H9 (cell line): Measurements from ENCODE around the gene SETD3. TPM values are rescaled to one million over a fixed set of nuclear protein-coding genes. Genes with fewer than 3 reads are reported as not detected.

Source experiments
- DNase-seq: peaks from one replicate; pipeline ENCODE4 v3.0.0-alpha.2; 2017
- H2AFZ ChIP-seq: one replicate; pipeline ENCODE4 v1.6.1; 2013; ENCODE audit warnings: mild to moderate bottlenecking, low read length, control low read depth, moderate library complexity
- H2AK5ac ChIP-seq: 2 replicates; pipeline ENCODE4 v1.6.1; 2013; ENCODE audit warnings: low read length, control low read depth, mixed read lengths; ENCODE audit not compliant: insufficient read length
- H2BK120ac ChIP-seq: one replicate; pipeline ENCODE4 v1.6.1; 2013; ENCODE audit warnings: low read depth, mild to moderate bottlenecking, low read length, control low read depth, inconsistent platforms; ENCODE audit not compliant: poor library complexity, severe bottlenecking
- H2BK12ac ChIP-seq: 2 replicates; pipeline ENCODE4 v1.6.1; 2013; ENCODE audit warnings: low read length, control low read depth, mixed read lengths, low read depth; ENCODE audit not compliant: insufficient read length
- H2BK15ac ChIP-seq: 2 replicates; pipeline ENCODE4 v1.6.1; 2013; ENCODE audit warnings: low read depth, low read length, control low read depth
- H2BK20ac ChIP-seq: one replicate; pipeline ENCODE4 v1.6.1; 2013; ENCODE audit warnings: low read depth, mild to moderate bottlenecking, low read length, control low read depth, inconsistent platforms; ENCODE audit not compliant: poor library complexity, severe bottlenecking
- H2BK5ac ChIP-seq: 2 replicates; pipeline ENCODE4 v1.6.1; 2013; ENCODE audit warnings: low read length, control low read depth, mixed read lengths; ENCODE audit not compliant: insufficient read length
- H3K14ac ChIP-seq: 2 replicates; pipeline ENCODE4 v1.6.1; 2013; ENCODE audit warnings: low read length, control low read depth; ENCODE audit not compliant: insufficient read depth
- H3K18ac ChIP-seq: 2 replicates; pipeline ENCODE4 v1.6.1; 2013; ENCODE audit warnings: low read depth, mild to moderate bottlenecking, mixed read lengths, low read length, control low read depth; ENCODE audit not compliant: insufficient read length
- H3K23ac ChIP-seq: 2 replicates; pipeline ENCODE4 v1.6.1; 2013; ENCODE audit warnings: low read length, control low read depth, mixed read lengths, low read depth; ENCODE audit not compliant: insufficient read length
- H3K23me2 ChIP-seq: 2 replicates; pipeline ENCODE4 v1.6.1; 2013; ENCODE audit warnings: low read depth, mild to moderate bottlenecking, mixed read lengths, low read length, control low read depth; ENCODE audit not compliant: insufficient read length, poor library complexity, severe bottlenecking
- H3K27ac ChIP-seq: 2 replicates; pipeline ENCODE4 v1.5.1; 2013; ENCODE audit warnings: low read length, control low read depth, mixed read lengths, low read depth; ENCODE audit not compliant: insufficient read length
- H3K27me3 ChIP-seq: 2 replicates; pipeline ENCODE4 v1.6.1; 2013; ENCODE audit warnings: low read length, control low read depth, inconsistent platforms; ENCODE audit not compliant: insufficient read depth
- H3K4ac ChIP-seq: 2 replicates; pipeline ENCODE4 v1.6.1; 2013; ENCODE audit warnings: low read depth, mild to moderate bottlenecking, control low read depth, inconsistent platforms, low read length, moderate library complexity
- H3K4me1 ChIP-seq: 2 replicates; pipeline ENCODE4 v1.6.1; 2013; ENCODE audit warnings: low read length, control low read depth, inconsistent platforms; ENCODE audit not compliant: insufficient read depth
- H3K4me2 ChIP-seq: 2 replicates; pipeline ENCODE4 v1.6.1; 2013; ENCODE audit warnings: low read length, control low read depth, mixed read lengths; ENCODE audit not compliant: insufficient read length, insufficient read depth
- H3K56ac ChIP-seq: 2 replicates; pipeline ENCODE4 v1.6.1; 2013; ENCODE audit warnings: low read depth, mild to moderate bottlenecking, mixed read lengths, low read length, control low read depth; ENCODE audit not compliant: insufficient read length
- H3K79me1 ChIP-seq: 2 replicates; pipeline ENCODE4 v1.6.1; 2013; ENCODE audit warnings: low read depth, mild to moderate bottlenecking, moderate library complexity, low read length, control low read depth, inconsistent platforms; ENCODE audit not compliant: insufficient read depth, poor library complexity, severe bottlenecking
- H3K79me2 ChIP-seq: 2 replicates; pipeline ENCODE4 v1.6.1; 2013; ENCODE audit warnings: low read length, control low read depth, inconsistent platforms; ENCODE audit not compliant: insufficient read depth
- H3K9ac ChIP-seq: 2 replicates; pipeline ENCODE4 v1.6.1; 2013; ENCODE audit warnings: low read length, control low read depth, mixed read lengths; ENCODE audit not compliant: insufficient read length; ENCODE audit errors: extremely low read depth
- H3K9me3 ChIP-seq: one replicate; pipeline ENCODE4 v1.6.1; 2013; ENCODE audit warnings: low read depth, low read length, inconsistent platforms; ENCODE audit not compliant: control insufficient read depth
- H3T11ph ChIP-seq: one replicate; pipeline ENCODE4 v1.6.1; 2013; ENCODE audit warnings: mild to moderate bottlenecking, low read length, control low read depth, inconsistent platforms
- H4K20me1 ChIP-seq: one replicate; pipeline ENCODE4 v1.6.1; 2013; ENCODE audit not compliant: control insufficient read depth, insufficient read length, insufficient read depth
- H4K5ac ChIP-seq: 2 replicates; pipeline ENCODE4 v1.6.1; 2013; ENCODE audit warnings: low read depth, mild to moderate bottlenecking, mixed read lengths, low read length, control low read depth; ENCODE audit not compliant: insufficient read length
- H4K8ac ChIP-seq: replicated peaks from 2 replicates; pipeline ENCODE4 v1.6.1; 2013; ENCODE audit warnings: low read length, control low read depth, mixed read lengths, low read depth; ENCODE audit not compliant: insufficient read length
- H4K91ac ChIP-seq: 2 replicates; pipeline ENCODE4 v1.6.1; 2013; ENCODE audit warnings: low read depth, mild to moderate bottlenecking, moderate library complexity, mixed read lengths, low read length, control low read depth; ENCODE audit not compliant: insufficient read length
- H3K27ac Mint-ChIP-seq, 3 experiments: 2 replicates in 2 of 3; 3 replicates in 1 of 3; pipeline ENCODE4 v1.8.0; 2020 to 2021; ENCODE audit warnings: mixed read lengths in 3 of 3, mild to moderate bottlenecking in 1 of 3, moderate library complexity in 1 of 3
- H3K27me3 Mint-ChIP-seq: 2 replicates; pipeline ENCODE4 v1.8.0; 2021; ENCODE audit warnings: low read depth, mild to moderate bottlenecking, moderate library complexity, mixed read lengths
- H3K36me3 Mint-ChIP-seq, 3 experiments: 2 replicates in 2 of 3; 3 replicates in 1 of 3; pipeline ENCODE4 v1.8.0; 2020 to 2021; ENCODE audit warnings: low read depth in 3 of 3, mixed read lengths in 3 of 3; ENCODE audit not compliant: insufficient read depth in 1 of 3
- H3K4me1 Mint-ChIP-seq, 2 experiments: 2 replicates each; pipeline ENCODE4 v1.8.0; 2020; ENCODE audit warnings: mixed read lengths in 2 of 2
- H3K4me3 Mint-ChIP-seq, 2 experiments: 2 replicates in 1 of 2; 3 replicates in 1 of 2; pipeline ENCODE4 v1.8.0; 2020 to 2021; ENCODE audit warnings: mild to moderate bottlenecking in 2 of 2, mixed read lengths in 2 of 2, moderate library complexity in 1 of 2
- H3K9me3 Mint-ChIP-seq, 2 experiments: 2 replicates in 1 of 2; 3 replicates in 1 of 2; pipeline ENCODE4 v1.8.0; 2020; ENCODE audit warnings: mild to moderate bottlenecking in 2 of 2, mixed read lengths in 2 of 2, moderate library complexity in 1 of 2
- WGBS: extraction: QIAGEN DNeasy Blood & Tissue Kit; methylation state at CpG from one replicate; pipeline ENCODE4 v1.1.7; 2013; ENCODE audit warnings: missing lambda C conversion rate, low lambda C conversion rate, mixed read lengths; ENCODE audit not compliant: insufficient read length; ENCODE audit errors: extremely low coverage; 5-methylcytosine and 5-hydroxymethylcytosine counted together
- total RNA-seq: library from RNA; stranded (reverse); gene quantifications from 2 replicates; pipeline ENCODE4 v1.2.1, GENCODE V29; 2021
- TF ChIP-seq, protein P1 (sequence below): fragments of 200-600 bp; sonication (generic); conservative IDR thresholded peaks from 3 replicates; pipeline ENCODE4 v1.8.0; 2021; ENCODE audit warnings: antibody characterized with exemption, mild to moderate bottlenecking

Gene SETD3
- total RNA-seq, 1 experiment from 2014 or later, result 56.7 TPM

DNA sequence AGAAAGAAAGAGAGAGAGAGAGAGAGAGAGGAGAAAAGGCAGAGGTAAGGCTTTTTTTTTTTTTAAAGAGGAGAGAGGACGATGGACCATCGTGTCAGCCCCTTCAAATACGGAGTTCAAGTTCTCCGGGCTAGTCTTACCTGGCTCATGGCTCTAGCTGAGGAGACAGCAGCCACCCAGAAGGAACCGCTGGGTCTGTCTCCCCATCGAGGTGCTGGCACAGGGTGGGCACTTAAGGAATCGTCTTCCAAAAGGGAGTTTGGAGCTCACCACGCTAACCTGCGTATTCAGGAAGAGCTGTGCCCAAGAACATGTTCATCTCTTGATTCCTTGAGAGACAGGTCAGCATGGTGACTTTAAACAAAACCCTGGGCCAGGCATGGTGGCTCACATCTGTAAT is 102.7 kb downstream of the SETD3 start:
- no peak overlapping the region for H3K23ac ChIP-seq
- H2BK15ac ChIP-seq, result no peak overlapping the region
- H3K9me3 Mint-ChIP-seq, result no peaks in the 10 kb centered on the region; a peak in 1 of 5 replicates
- H3K56ac ChIP-seq, result no peak overlapping the region
- no CpG with 5 or more reads among the region's 9 CpGs for WGBS
- no peak overlapping the region for H4K8ac ChIP-seq
- H3K27me3 ChIP-seq, result no peaks in the 10 kb centered on the region
- no peak overlapping the region for H2BK12ac ChIP-seq
- H3K23me2 ChIP-seq, result no peaks in the 10 kb centered on the region
- H2BK5ac ChIP-seq, result no peak overlapping the region
- no peak overlapping the region for H3K18ac ChIP-seq
- H3K27me3 Mint-ChIP-seq, result peaks cover 2% of the 10 kb centered on the region
- no peak overlapping the region for H2AK5ac ChIP-seq
- H3K9ac ChIP-seq, result no peak overlapping the region
- H3K4me2 ChIP-seq, result no peak overlapping the region
- no peaks in the 10 kb centered on the region for H3K79me1 ChIP-seq
- H4K91ac ChIP-seq, result no peak overlapping the region
- DNase-seq, result no peak
- H3K4me3 Mint-ChIP-seq, result no peak overlapping the region; a peak in 1 of 5 replicates
- H3K9me3 ChIP-seq, result no peaks in the 10 kb centered on the region
- no peak overlapping the region for H2BK20ac ChIP-seq
- no peaks in the 10 kb centered on the region for H3K36me3 Mint-ChIP-seq
- no peak overlapping the region for H3K4ac ChIP-seq
- no peak overlapping the region for H3T11ph ChIP-seq
- H3K27ac ChIP-seq, result no peak overlapping the region
- H4K5ac ChIP-seq, result no peak overlapping the region
- H3K79me2 ChIP-seq, result no peaks in the 10 kb centered on the region
- no peak overlapping the region for H3K14ac ChIP-seq
- no peak overlapping the region for H3K27ac Mint-ChIP-seq
- no peak overlapping the region for H2BK120ac ChIP-seq
- TF ChIP-seq, protein P1, sequence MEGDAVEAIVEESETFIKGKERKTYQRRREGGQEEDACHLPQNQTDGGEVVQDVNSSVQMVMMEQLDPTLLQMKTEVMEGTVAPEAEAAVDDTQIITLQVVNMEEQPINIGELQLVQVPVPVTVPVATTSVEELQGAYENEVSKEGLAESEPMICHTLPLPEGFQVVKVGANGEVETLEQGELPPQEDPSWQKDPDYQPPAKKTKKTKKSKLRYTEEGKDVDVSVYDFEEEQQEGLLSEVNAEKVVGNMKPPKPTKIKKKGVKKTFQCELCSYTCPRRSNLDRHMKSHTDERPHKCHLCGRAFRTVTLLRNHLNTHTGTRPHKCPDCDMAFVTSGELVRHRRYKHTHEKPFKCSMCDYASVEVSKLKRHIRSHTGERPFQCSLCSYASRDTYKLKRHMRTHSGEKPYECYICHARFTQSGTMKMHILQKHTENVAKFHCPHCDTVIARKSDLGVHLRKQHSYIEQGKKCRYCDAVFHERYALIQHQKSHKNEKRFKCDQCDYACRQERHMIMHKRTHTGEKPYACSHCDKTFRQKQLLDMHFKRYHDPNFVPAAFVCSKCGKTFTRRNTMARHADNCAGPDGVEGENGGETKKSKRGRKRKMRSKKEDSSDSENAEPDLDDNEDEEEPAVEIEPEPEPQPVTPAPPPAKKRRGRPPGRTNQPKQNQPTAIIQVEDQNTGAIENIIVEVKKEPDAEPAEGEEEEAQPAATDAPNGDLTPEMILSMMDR, result no peak
- H3K4me1 Mint-ChIP-seq, result peaks cover 7 to 12% of the 10 kb centered on the region in 2 experiments
- H2AFZ ChIP-seq, result no peak overlapping the region
- no peaks in the 10 kb centered on the region for H4K20me1 ChIP-seq
- no peaks in the 10 kb centered on the region; the same call in 1 of the 2 replicates for H3K4me1 ChIP-seq
